ES-I3 (cell line): ENCODE results near the gene FAM227A.
"Not testable (repeated sequence)": the region's sequence is repeated elsewhere in the genome, so short reads cannot be mapped to it uniquely, and the experiment has no call there.

ENCODE experiments used
- H3K36me3 ChIP-seq: 2 replicates; pipeline ENCODE4 v1.6.1; 2013; ENCODE audit warnings: mild to moderate bottlenecking, low read length, control low read depth, moderate library complexity; ENCODE audit not compliant: insufficient read depth
- H3K4me1 ChIP-seq: 2 replicates; pipeline ENCODE4 v1.6.1; 2013; ENCODE audit warnings: mild to moderate bottlenecking, control low read depth, low read length; ENCODE audit not compliant: insufficient read depth
- H3K9ac ChIP-seq: 2 replicates; pipeline ENCODE4 v1.6.1; 2013; ENCODE audit warnings: low read depth, mild to moderate bottlenecking, low read length, moderate library complexity
- H3K9me3 ChIP-seq: 2 replicates; pipeline ENCODE4 v1.6.1; 2013; ENCODE audit warnings: mild to moderate bottlenecking, low read length, moderate library complexity; ENCODE audit not compliant: control insufficient read depth, insufficient read depth

Gene FAM227A

DNA sequence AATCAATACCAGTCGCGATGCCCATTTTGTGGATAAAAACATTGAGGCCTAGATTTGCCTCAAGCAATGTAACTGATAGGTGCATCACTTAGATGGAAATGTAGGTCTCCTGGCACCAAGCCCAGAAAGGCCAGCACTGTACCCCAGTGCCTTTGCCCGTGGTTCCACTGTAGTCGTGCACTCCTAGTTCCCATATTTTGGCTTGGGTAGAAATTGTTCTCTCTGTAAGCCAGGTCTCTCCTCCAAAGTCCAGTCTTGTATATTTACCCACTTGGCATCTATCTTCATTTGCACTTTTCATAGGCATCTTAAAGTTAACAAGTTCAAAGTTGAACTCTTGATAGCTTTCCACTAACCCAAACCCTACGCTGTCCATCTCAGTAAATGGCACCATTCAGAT is 44.6 kb downstream of the FAM227A start:
- no peaks in the 10 kb centered on the region for H3K36me3 ChIP-seq

DNA sequence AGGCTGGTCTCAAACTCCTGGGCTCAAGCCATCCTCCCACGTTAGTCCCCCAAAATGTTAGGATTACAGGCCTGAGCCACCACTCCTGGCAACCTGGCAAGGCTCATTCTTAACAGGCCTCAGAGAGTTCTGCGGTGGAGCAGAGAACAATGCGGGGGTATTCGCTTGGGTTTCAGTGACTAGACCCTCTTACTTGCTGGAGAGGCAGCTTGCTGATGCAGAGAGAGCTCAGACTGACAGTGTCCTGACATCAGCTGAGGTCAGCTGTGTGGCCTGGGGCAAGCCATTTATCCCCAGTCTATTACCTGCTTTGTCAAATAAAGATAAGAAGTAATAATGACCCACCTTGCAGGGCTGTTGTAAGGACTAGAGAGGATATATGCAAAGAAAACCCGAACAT is 46.0 kb downstream of the FAM227A start:
- Histone ChIP-seq H3K9ac (no peak overlapping the region), H3K36me3 (no peaks in the 10 kb centered on the region), H3K4me1 (peaks cover 6% of the 10 kb centered on the region; the same call in 1 of the 2 replicates), H3K9me3 (no peaks in the 10 kb centered on the region; the same call in 1 of the 2 replicates)

More for the DNA sequence above, 44.6 kb downstream of the FAM227A start:
- no peak overlapping the region for H3K9ac ChIP-seq
- H3K4me1 ChIP-seq, result peaks cover 6% of the 10 kb centered on the region; the same call in 1 of the 2 replicates
- H3K9me3 ChIP-seq, result no peaks in the 10 kb centered on the region; the same call in 1 of the 2 replicates

GRCh38 chr22:38608992-38609750 is 47.0 kb downstream of the FAM227A start:
- Histone ChIP-seq H3K9ac (no peak overlapping the region), H3K36me3 (no peaks in the 10 kb centered on the region)

DNA sequence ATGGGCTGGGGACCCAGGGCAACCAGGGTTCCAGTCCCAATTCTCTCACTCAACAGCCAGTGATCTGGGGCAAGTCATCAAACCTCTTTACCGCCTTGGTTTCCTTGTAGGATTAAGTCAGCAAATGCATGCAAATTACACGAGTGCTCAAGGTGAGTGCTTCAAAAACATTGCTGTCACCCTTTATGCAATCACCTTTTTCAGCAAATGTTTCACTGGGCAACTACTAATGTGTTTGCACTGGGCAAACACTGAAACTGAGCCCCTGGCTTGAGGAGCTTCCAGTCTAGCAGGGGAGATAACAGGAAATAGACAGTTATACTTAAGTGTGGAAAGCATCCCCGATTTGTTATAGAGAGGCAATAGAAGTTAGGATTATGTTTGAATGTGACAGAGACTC is 48.5 kb downstream of the FAM227A start:
- no peaks in the 10 kb centered on the region for H3K9me3 ChIP-seq
- H3K9ac ChIP-seq, result no peak overlapping the region
- H3K36me3 ChIP-seq, result no peaks in the 10 kb centered on the region
- no peaks in the 10 kb centered on the region for H3K4me1 ChIP-seq

More at GRCh38 chr22:38608992-38609750, 47.0 kb downstream of the FAM227A start:
- Histone ChIP-seq H3K4me1 (0 out of 2 replicates have a peak, but pooled peaks cover under 1% of the 10 kb centered on the region), H3K9me3 (no peaks in the 10 kb centered on the region)

DNA sequence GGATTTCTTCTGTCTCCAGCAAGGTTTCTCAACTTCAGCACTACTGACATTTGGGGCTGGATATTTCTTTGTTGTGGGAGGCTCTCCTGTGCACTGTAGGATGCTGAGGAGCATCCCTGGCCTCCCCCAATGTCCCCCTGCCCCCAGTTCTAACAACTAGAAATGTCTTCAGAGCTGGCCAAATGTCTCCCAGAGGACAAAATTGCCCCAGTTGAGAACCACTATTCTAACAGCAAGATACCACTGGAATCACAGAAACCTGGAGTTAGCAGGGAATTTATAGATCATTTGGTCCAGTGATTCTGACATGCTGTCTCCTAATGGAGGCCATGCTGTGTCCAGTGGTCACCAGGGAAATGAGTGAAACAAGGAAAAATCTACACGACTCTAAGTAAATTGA is 54.0 kb downstream of the FAM227A start:
- H3K36me3 ChIP-seq, result no peaks in the 10 kb centered on the region
- no peaks in the 10 kb centered on the region for H3K4me1 ChIP-seq
- no peak overlapping the region for H3K9ac ChIP-seq
- H3K9me3 ChIP-seq, result no peaks in the 10 kb centered on the region

DNA sequence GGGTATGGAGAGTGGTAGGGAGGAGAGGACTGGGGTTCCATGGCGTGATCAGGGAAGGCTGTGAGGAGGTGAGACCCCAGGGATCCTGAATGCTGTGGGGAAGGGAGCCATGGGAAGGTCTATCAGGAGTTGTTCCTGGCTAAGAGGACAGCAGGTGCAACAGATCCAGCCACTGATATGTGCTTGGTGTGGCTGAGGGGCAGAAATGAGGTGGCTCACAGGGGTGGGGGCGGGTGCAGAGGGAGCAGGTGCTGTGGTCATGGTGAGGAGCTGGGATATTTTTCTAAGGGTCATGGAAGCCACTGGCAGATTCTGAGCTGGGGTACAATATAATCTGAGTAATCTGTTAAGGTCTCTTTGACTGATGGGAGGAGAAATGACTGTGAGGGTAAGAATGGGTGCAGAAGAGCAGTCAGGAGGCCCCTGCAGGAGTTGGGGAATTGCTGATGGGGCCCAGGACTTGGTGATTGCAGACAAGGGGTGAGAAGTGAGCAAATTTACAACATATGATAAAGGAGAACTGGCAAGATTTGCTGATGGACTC is 54.9 kb downstream of the FAM227A start:
- Histone ChIP-seq H3K9me3 (no peaks in the 10 kb centered on the region), H3K9ac (no peak overlapping the region), H3K4me1 (no peaks in the 10 kb centered on the region), H3K36me3 (no peaks in the 10 kb centered on the region)

GRCh38 chr22:38599466-38599865 is 56.7 kb downstream of the FAM227A start:
- no peaks in the 10 kb centered on the region for H3K36me3 ChIP-seq
- H3K9me3 ChIP-seq, result no peaks in the 10 kb centered on the region
- H3K4me1 ChIP-seq, result no peaks in the 10 kb centered on the region
- H3K9ac ChIP-seq, result no peak overlapping the region

GRCh38 chr22:38582923-38583322 is 73.3 kb downstream of the FAM227A start:
- not testable (repeated sequence) for H3K4me1 ChIP-seq, H3K9ac ChIP-seq, H3K9me3 ChIP-seq, H3K36me3 ChIP-seq

GRCh38 chr22:38578505-38578904 is 77.7 kb downstream of the FAM227A start:
- H3K4me1 ChIP-seq, result no peaks in the 10 kb centered on the region
- H3K36me3 ChIP-seq, result no peaks in the 10 kb centered on the region
- H3K9ac ChIP-seq, result no peak overlapping the region
- H3K9me3 ChIP-seq, result no peaks in the 10 kb centered on the region

DNA sequence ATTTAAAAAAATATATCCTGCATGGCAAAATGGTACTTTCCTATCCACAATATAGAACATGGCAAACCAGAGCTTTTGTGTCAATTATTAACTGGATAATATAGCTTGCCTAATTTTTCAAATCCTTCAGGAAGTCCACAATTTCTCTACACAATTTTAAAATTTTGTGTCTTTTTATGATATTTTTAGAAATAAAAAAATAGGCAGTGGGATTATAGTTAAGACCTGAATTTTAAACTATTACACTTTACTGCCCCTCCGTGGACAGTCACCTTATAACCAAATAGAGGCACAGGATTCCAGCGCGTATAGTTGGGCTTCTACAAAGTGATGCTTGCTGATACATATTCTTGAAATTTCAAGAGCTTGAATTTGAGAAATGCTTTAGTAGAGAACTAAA is 84.1 kb downstream of the FAM227A start:
- Histone ChIP-seq H3K4me1 (peaks cover 14% of the 10 kb centered on the region), H3K9me3 (no peaks in the 10 kb centered on the region), H3K9ac (no peak overlapping the region), H3K36me3 (no peaks in the 10 kb centered on the region)

DNA sequence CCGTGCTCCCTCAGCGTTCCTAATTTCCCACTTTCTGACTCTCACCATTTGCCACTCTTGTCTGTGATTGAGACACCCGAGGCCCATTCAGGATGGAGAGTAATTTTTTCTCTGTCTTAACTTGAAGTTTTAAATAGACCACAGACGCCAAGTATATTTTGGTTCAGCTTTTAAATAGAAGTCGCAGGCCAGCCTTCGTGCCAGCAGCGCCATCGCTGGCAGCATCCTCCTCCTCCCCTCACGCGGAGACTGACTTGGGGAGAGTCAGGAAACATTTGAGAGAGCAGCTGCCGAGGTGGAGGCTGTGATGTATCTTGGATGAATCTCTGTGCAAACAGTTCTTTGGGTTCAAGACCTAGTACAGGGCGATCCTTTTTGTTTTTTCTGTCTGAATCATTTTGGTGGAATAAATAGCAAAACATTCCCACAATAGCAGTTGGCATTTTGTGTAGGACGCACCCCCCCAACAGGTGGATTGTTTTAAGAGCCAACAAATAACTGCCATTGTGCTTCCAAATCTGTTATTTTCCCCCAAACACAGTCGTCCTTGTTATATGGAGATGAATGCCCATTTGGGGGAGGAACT is 85.3 kb downstream of the FAM227A start:
- H3K4me1 ChIP-seq, result peaks cover 16% of the 10 kb centered on the region
- H3K9ac ChIP-seq, result peak overlapping the region; percentile 98
- H3K36me3 ChIP-seq, result no peaks in the 10 kb centered on the region
- no peaks in the 10 kb centered on the region for H3K9me3 ChIP-seq

- Histone ChIP-seq H3K9ac (peak within 1 kb of the TSS; percentile 98), H3K4me1 (peaks cover 16% of the 10 kb centered on the region), H3K9me3 (no peaks in the 10 kb centered on the region), H3K36me3 (no peaks in the 10 kb centered on the region)
Measured at GRCh38 chr22:38569972-38570778, 86.0 kb downstream of the FAM227A start, which contains the start of gene DMC1. Gene DMC1, minus strand, starts transcription at chr22:38570183. Its CDS starts 1,927 bp downstream, at chr22:38568256.

DNA sequence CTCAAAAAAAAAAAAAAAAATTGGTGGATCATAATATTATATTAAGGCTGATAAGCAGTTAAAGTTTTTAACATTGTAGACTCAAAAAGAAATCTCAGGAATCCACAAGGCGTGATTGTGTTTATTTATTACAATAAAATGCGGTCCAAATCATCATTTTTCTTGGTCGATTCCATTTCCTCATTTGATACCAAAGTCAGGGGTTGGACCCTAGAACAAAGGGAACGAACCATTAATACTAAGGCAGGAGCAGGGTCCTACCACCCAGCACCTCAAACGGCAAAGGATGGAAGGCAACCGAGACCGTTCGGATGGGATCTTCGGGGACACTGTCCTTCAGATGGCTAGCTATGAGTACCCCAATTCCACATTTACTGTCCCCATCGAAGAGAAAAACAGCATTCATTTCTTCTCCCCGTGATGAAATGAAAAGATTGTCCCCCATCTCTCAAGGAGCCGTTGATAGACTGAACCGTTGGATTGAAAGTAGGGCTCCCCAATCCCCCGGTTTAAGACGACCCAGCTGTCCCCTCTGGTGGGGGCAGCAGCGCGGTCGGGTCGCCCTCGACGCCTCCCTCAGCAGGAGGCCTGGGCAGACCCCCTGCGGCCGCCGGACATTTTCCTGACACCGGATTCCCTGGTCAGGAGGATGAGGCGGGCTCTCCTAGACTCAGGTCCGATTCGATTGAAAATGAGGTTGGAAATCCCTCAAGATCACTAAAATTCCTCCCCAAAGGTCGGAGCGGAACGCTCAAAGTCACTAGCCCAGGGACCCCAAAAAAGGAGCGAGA is 86.8 kb downstream of the FAM227A start:
- peak overlapping the region; percentile 68 for H3K9ac ChIP-seq
- no peaks in the 10 kb centered on the region for H3K36me3 ChIP-seq
- H3K9me3 ChIP-seq, result no peaks in the 10 kb centered on the region
- peaks cover 16% of the 10 kb centered on the region for H3K4me1 ChIP-seq
